MCF 10A (cell line): Measurements from ENCODE around the gene PAK6. TPM values are rescaled to one million over a fixed set of nuclear protein-coding genes. Genes with fewer than 3 reads are reported as not detected.
A peak's percentile ranks its signal among the peaks of the same experiment; 100 is the strongest.

Experiments
- BruUV-seq: library from RNA; stranded (reverse); fragments of 400-500 nt; replicated peaks from 2 replicates; lab custom pipeline; 2021; lab: Mats Ljungman, UMichigan
- CTCF ChIA-PET: fragments of 300-600 bp; sonication (Branson Sonifier 250); formaldehyde crosslinking; extraction: SDS; loops from one replicate; lab custom pipeline; 2021; ENCODE audit warnings: antibody characterized with exemption, inconsistent platforms; lab: Yijun Ruan, JAX
- POLR2A ChIA-PET: fragments of 300-600, 350-650 bp; sonication (Branson Sonifier 250); formaldehyde crosslinking; extraction: SDS; loops from one replicate; lab custom pipeline; 2020; ENCODE audit warnings: antibody characterized with exemption, inconsistent platforms; lab: Yijun Ruan, JAX
- DNase-seq: peaks from one replicate; pipeline ENCODE4 v3.0.0-alpha.2; 2018; ENCODE audit not compliant: unreplicated experiment
- H3K27ac Mint-ChIP-seq: one replicate; pipeline ENCODE4 v1.8.0; 2022; ENCODE audit warnings: mild to moderate bottlenecking, low read depth, mixed read lengths; ENCODE audit not compliant: unreplicated experiment
- H3K27me3 Mint-ChIP-seq: one replicate; pipeline ENCODE4 v1.8.0; 2022; ENCODE audit warnings: mixed read lengths; ENCODE audit not compliant: insufficient read depth, unreplicated experiment
- H3K36me3 Mint-ChIP-seq: one replicate; pipeline ENCODE4 v1.8.0; 2022; ENCODE audit warnings: mild to moderate bottlenecking, moderate library complexity, mixed read lengths; ENCODE audit not compliant: insufficient read depth, unreplicated experiment
- H3K4me1 Mint-ChIP-seq: one replicate; pipeline ENCODE4 v1.8.0; 2022; ENCODE audit warnings: mixed read lengths; ENCODE audit not compliant: insufficient read depth, unreplicated experiment
- H3K4me3 Mint-ChIP-seq: one replicate; pipeline ENCODE4 v1.8.0; 2022; ENCODE audit warnings: mild to moderate bottlenecking, moderate library complexity, mixed read lengths; ENCODE audit not compliant: unreplicated experiment
- H3K9me3 Mint-ChIP-seq: one replicate; pipeline ENCODE4 v1.8.0; 2022; ENCODE audit warnings: mixed read lengths; ENCODE audit not compliant: unreplicated experiment
- CTCF ChIP-seq: fragments of 200-600 bp; IDR thresholded peaks from one replicate; pipeline ENCODE4 v1.8.0; 2022; ENCODE audit warnings: antibody characterized with exemption, mild to moderate bottlenecking; ENCODE audit not compliant: unreplicated experiment
- intact Hi-C: fragments of 100-400 bp; cut with micrococcal nuclease; formaldehyde crosslinking; loops from 2 replicates; pipeline ENCODE4 v1.14.1; 2022
- total RNA-seq: library from RNA; stranded (reverse); gene quantifications from 2 replicates; pipeline ENCODE4 v1.2.3, GENCODE V29; 2022

PAK6 gene
- total RNA-seq, 1 experiment from 2014 or later: 9.3 TPM

- intact Hi-C loops: no loop called here
- no peaks in the 10 kb centered on the region for H3K27me3 Mint-ChIP-seq
- H3K36me3 Mint-ChIP-seq: no peaks in the 10 kb centered on the region
- no peaks in the 10 kb centered on the region for H3K9me3 Mint-ChIP-seq
- peak overlapping the region; percentile 64 for H3K4me3 Mint-ChIP-seq
- peak; percentile 53 for TF ChIP-seq CTCF
- ChIA-PET POLR2A (interaction anchor here (0.6 kb wide), 1 partner anchor 51 kb away, joined by 4 read pairs; no protein-coding TSS in a partner anchor), CTCF (interaction anchor here (0.9 to 1.8 kb wide), 3 partner anchors 12 to 56 kb away, joined by 3 to 6 read pairs (median 3); no protein-coding TSS in a partner anchor)
- H3K4me1 Mint-ChIP-seq: no peaks in the 10 kb centered on the region
- H3K27ac Mint-ChIP-seq: no peak overlapping the region
- no TSS peak for BruUV-seq
- no peak for DNase-seq
These were observed 43.4 kb downstream of the PAK6 start for GRCh38 chr15:40282147-40282868.

- peak within 1 kb of the TSS; percentile 64 for H3K4me3 Mint-ChIP-seq
- H3K27me3 Mint-ChIP-seq: no peaks in the 10 kb centered on the region
- POLR2A ChIA-PET: interaction anchor here (0.6 kb wide), 1 partner anchor 51 kb away, joined by 4 read pairs; no protein-coding TSS in a partner anchor
- no peaks in the 10 kb centered on the region for H3K4me1 Mint-ChIP-seq
- H3K36me3 Mint-ChIP-seq: no peaks in the 10 kb centered on the region
- no peak for DNase-seq
- no peaks in the 10 kb centered on the region for H3K9me3 Mint-ChIP-seq
- no peak for TF ChIP-seq CTCF
- BruUV-seq: no TSS peak
- intact Hi-C loops: no loop called here
- no peak within 1 kb of the TSS for H3K27ac Mint-ChIP-seq
- CTCF ChIA-PET: interaction anchor here (0.7 to 1.8 kb wide), 6 partner anchors 9 to 66 kb away, joined by 3 to 8 read pairs (median 3); no protein-coding TSS in a partner anchor
These were observed 44.2 kb downstream of the PAK6 start, which contains the start of gene ANKRD63 for GRCh38 chr15:40282869-40283614. ANKRD63 (minus strand) TSS chr15:40283064; CDS start chr15:40282586, 478 bp downstream.

GRCh38 chr15:40283615-40284300, 44.9 kb downstream of the PAK6 start:
- Mint-ChIP-seq H3K27ac (no peak overlapping the region), H3K36me3 (no peaks in the 10 kb centered on the region), H3K9me3 (no peaks in the 10 kb centered on the region), H3K4me3 (no peak overlapping the region), H3K27me3 (no peaks in the 10 kb centered on the region), H3K4me1 (no peaks in the 10 kb centered on the region)
- ChIA-PET CTCF (interaction anchor here (0.7 to 1.8 kb wide), 8 partner anchors 7 to 66 kb away, joined by 3 to 8 read pairs (median 3); no protein-coding TSS in a partner anchor), POLR2A (no interaction called here)
- intact Hi-C loops: no loop called here
- DNase-seq: no peak
- TF ChIP-seq CTCF: no peak
- no TSS peak for BruUV-seq
